B cell (primary cell): Measurements from ENCODE around the gene ADARB2. TPM values are rescaled to one million over a fixed set of nuclear protein-coding genes. Genes with fewer than 3 reads are reported as not detected.

Experiments
- ATAC-seq: fragments of 200-7000 bp; cut with Tn5 transposase; one replicate; pipeline ENCODE4 v1.10.0; 2021; ENCODE audit warnings: low read depth, mild to moderate bottlenecking, moderate number of reproducible peaks, moderate library complexity
- CTCF ChIA-PET: fragments of 350-600 bp; sonication (Branson Sonifier 250); formaldehyde crosslinking; loops from one replicate; lab custom pipeline; 2021; ENCODE audit warnings: antibody characterized with exemption, inconsistent platforms; lab: Charles Lee
- POLR2A ChIA-PET: fragments of 350-600 bp; sonication (Branson Sonifier 250); formaldehyde crosslinking; loops from one replicate; lab custom pipeline; 2021; ENCODE audit warnings: antibody characterized with exemption; lab: Charles Lee
- DNase-seq: peaks from one replicate; pipeline ENCODE4 v3.0.0; 2013
- H2AFZ ChIP-seq: 2 replicates; pipeline ENCODE4 v1.6.1; 2012; ENCODE audit warnings: mild to moderate bottlenecking, low read depth, low read length; ENCODE audit not compliant: insufficient read depth, poor library complexity, severe bottlenecking
- H3K27ac ChIP-seq, 2 donors: 1 replicate in 1 of 2; 2 replicates in 1 of 2; pipeline ENCODE4 v1.5.1; 2012 to 2013; ENCODE audit warnings: low read length in 2 of 2, mild to moderate bottlenecking in 2 of 2, moderate library complexity in 1 of 2
- H3K27me3 ChIP-seq, 4 experiments: fragments of 200-600 bp in 1 of 4; sonication (generic) in 1 of 4; replicated peaks in 1 of 4; 1 replicate in 2 of 4; 2 replicates in 2 of 4; pipeline versions ENCODE4 v1.6.1 to v1.7.0; 2013 to 2016; ENCODE audit warnings: low read length in 3 of 4, mild to moderate bottlenecking in 2 of 4, mixed read lengths in 1 of 4, moderate library complexity in 1 of 4; ENCODE audit not compliant: insufficient read depth in 4 of 4, control insufficient read depth in 3 of 4; ENCODE audit errors: control extremely low read depth in 1 of 4
- H3K36me3 ChIP-seq, 2 experiments: replicated peaks in 1 of 2; 1 replicate in 1 of 2; 2 replicates in 1 of 2; pipeline versions ENCODE4 v1.6.1 to v1.7.1; 2013; ENCODE audit warnings: low read length in 1 of 2; ENCODE audit not compliant: insufficient read depth in 2 of 2, control insufficient read depth in 1 of 2; ENCODE audit errors: control extremely low read depth in 1 of 2, extremely low read depth in 1 of 2
- H3K4me1 ChIP-seq, 2 donors: fragments of 200-600 bp in 1 of 2; sonication (generic) in 1 of 2; 1 replicate in 1 of 2; 2 replicates in 1 of 2; pipeline versions ENCODE4 v1.5.1 to v1.6.1; 2013 to 2017; ENCODE audit warnings: low read length in 2 of 2; ENCODE audit not compliant: control insufficient read depth in 2 of 2, insufficient read depth in 2 of 2
- H3K4me2 ChIP-seq: replicated peaks from 2 replicates; pipeline ENCODE3; 2012; ENCODE audit warnings: mild to moderate bottlenecking, low read depth, low read length; ENCODE audit not compliant: poor library complexity, severe bottlenecking
- H3K4me3 ChIP-seq, 5 experiments: fragments of 200-600 bp in 1 of 5; sonication (generic) in 1 of 5; 1 replicate in 3 of 5; 2 replicates in 2 of 5; pipeline versions ENCODE4 v1.5.1 to v1.7.0; 2011 to 2016; ENCODE audit warnings: low read length in 4 of 5, mild to moderate bottlenecking in 4 of 5, low read depth in 2 of 5, control low read depth in 1 of 5, moderate library complexity in 1 of 5; ENCODE audit not compliant: insufficient read depth in 1 of 5; ENCODE audit errors: control extremely low read depth in 1 of 5, extremely low read depth in 1 of 5
- H3K79me2 ChIP-seq: fragments of 200-600 bp; sonication (generic); one replicate; pipeline ENCODE4 v1.6.0; 2016; ENCODE audit warnings: low read length; ENCODE audit not compliant: control insufficient read depth, insufficient read depth
- H3K9ac ChIP-seq: fragments of 200-600 bp; sonication (generic); 2 replicates; pipeline ENCODE4 v1.6.1; 2017; ENCODE audit warnings: mild to moderate bottlenecking, low read length, moderate library complexity
- H3K9me3 ChIP-seq, 3 donors: one replicate each; pipeline versions ENCODE4 v1.6.1 to v1.7.1; 2013; ENCODE audit warnings: low read length in 2 of 3; ENCODE audit not compliant: control insufficient read depth in 2 of 3, insufficient read depth in 1 of 3; ENCODE audit errors: control extremely low read depth in 1 of 3
- H4K20me1 ChIP-seq: 2 replicates; pipeline ENCODE4 v1.6.0; 2012; ENCODE audit warnings: mild to moderate bottlenecking, low read length; ENCODE audit not compliant: insufficient read depth, control insufficient read depth, poor library complexity, severe bottlenecking
- H3K27ac Mint-ChIP-seq: one replicate; pipeline ENCODE4 v1.8.0; 2021; ENCODE audit warnings: mixed read lengths
- H3K27me3 Mint-ChIP-seq: one replicate; pipeline ENCODE4 v1.8.0; 2021; ENCODE audit warnings: mixed read lengths
- H3K4me1 Mint-ChIP-seq: one replicate; pipeline ENCODE4 v1.8.0; 2021; ENCODE audit warnings: mixed read lengths
- H3K4me3 Mint-ChIP-seq: one replicate; pipeline ENCODE4 v1.8.0; 2021; ENCODE audit warnings: mixed read lengths
- H3K9me3 Mint-ChIP-seq: one replicate; pipeline ENCODE4 v1.8.0; 2022; ENCODE audit warnings: mixed read lengths; ENCODE audit not compliant: insufficient read depth
- EZH2 ChIP-seq: IDR thresholded peaks from 2 replicates; pipeline ENCODE4 v1.6.1; 2012; ENCODE audit warnings: borderline replicate concordance, low read depth, mild to moderate bottlenecking, moderate library complexity, low read length; ENCODE audit not compliant: insufficient read depth, poor library complexity, severe bottlenecking
- WGBS: methylation state at CpG from one replicate; pipeline ENCODE4 v1.1.5; 2013; ENCODE audit warnings: missing lambda C conversion rate; ENCODE audit not compliant: insufficient coverage; 5-methylcytosine and 5-hydroxymethylcytosine counted together
- intact Hi-C: fragments of 100-400 bp; cut with micrococcal nuclease; formaldehyde crosslinking; loops from one replicate; pipeline ENCODE4 v1.10.0; 2022
- polyA plus RNA-seq: library from polyadenylated mRNA; depleted of rRNA; stranded (reverse); fragments of >200 nt; gene quantifications from 2 replicates; pipeline ENCODE4 v1.2.3, GENCODE V29; 2012
- total RNA-seq, 2 donors: library from RNA; stranded (reverse); fragments of 120-200 nt in 1 of 2; gene quantifications; 1 replicate in 1 of 2; 2 replicates in 1 of 2; pipeline versions ENCODE4 v1.2.3 to v1.2.4, GENCODE V29; 2013 to 2022
- TF ChIP-seq, protein P1 (sequence below): fragments of 200-600 bp; IDR thresholded peaks from one replicate; pipeline ENCODE4 v1.8.0; 2022; ENCODE audit warnings: antibody characterized with exemption, mild to moderate bottlenecking

ADARB2 gene
- total and polyA plus RNA-seq, 2 donors (not counting 1 experiment from before 2014, with no cell fraction given): 0.13 to 0.96 TPM

DNA sequence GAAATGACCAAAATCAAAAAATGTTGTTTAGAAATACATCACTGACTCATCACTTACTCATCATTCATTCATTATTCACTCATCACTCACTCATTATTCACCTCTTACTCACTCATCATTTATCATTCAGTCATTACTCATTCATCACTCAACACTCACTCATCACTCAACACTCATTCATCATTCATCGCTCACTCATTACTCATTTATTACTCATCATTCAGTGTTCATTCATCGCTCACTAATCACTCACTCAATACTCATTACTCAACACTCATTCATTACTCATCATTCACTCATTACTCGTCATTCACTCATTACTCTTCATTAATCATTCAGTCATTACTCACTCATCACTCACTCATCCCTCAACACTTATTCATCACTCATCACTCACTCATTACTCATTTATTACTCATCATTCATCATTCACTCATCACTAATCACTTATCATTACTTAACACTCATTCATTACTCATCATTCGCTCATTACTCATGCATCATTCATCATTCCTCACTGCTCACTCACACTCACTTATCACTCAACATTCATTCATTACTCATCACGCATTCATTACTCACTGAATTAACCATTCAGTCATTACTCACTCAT, 238.5 kb downstream of the ADARB2 start:
- no peak for DNase-seq
- 83% methylated on average over 5 of the region's 5 CpGs for WGBS
- Mint-ChIP-seq H3K4me3 (no peak overlapping the region), H3K4me1 (no peaks in the 10 kb centered on the region), H3K27ac (no peak overlapping the region), H3K9me3 (no peaks in the 10 kb centered on the region), H3K27me3 (no peaks in the 10 kb centered on the region)
- no peaks in the 10 kb centered on the region for H4K20me1 ChIP-seq
- no peaks in the 10 kb centered on the region for H3K36me3 ChIP-seq
- no peaks in the 10 kb centered on the region for H3K4me1 ChIP-seq
- H3K4me3 ChIP-seq: no peak overlapping the region
- H3K4me2 ChIP-seq: no peak overlapping the region
- no peaks in the 10 kb centered on the region for H3K27me3 ChIP-seq
- peaks cover 0 to 6% (median 3%) of the 10 kb centered on the region in 3 donors for H3K9me3 ChIP-seq
- ATAC-seq: no peak
- intact Hi-C loops: no loop called here
- POLR2A ChIA-PET: no interaction called here
- H2AFZ ChIP-seq: no peak overlapping the region
- no peaks in the 10 kb centered on the region for H3K79me2 ChIP-seq
- TF ChIP-seq, protein P1, sequence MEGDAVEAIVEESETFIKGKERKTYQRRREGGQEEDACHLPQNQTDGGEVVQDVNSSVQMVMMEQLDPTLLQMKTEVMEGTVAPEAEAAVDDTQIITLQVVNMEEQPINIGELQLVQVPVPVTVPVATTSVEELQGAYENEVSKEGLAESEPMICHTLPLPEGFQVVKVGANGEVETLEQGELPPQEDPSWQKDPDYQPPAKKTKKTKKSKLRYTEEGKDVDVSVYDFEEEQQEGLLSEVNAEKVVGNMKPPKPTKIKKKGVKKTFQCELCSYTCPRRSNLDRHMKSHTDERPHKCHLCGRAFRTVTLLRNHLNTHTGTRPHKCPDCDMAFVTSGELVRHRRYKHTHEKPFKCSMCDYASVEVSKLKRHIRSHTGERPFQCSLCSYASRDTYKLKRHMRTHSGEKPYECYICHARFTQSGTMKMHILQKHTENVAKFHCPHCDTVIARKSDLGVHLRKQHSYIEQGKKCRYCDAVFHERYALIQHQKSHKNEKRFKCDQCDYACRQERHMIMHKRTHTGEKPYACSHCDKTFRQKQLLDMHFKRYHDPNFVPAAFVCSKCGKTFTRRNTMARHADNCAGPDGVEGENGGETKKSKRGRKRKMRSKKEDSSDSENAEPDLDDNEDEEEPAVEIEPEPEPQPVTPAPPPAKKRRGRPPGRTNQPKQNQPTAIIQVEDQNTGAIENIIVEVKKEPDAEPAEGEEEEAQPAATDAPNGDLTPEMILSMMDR: no peak
- TF ChIP-seq EZH2: no peak
- H3K9ac ChIP-seq: no peak overlapping the region
- no peak overlapping the region for H3K27ac ChIP-seq
- CTCF ChIA-PET: no interaction called here

DNA sequence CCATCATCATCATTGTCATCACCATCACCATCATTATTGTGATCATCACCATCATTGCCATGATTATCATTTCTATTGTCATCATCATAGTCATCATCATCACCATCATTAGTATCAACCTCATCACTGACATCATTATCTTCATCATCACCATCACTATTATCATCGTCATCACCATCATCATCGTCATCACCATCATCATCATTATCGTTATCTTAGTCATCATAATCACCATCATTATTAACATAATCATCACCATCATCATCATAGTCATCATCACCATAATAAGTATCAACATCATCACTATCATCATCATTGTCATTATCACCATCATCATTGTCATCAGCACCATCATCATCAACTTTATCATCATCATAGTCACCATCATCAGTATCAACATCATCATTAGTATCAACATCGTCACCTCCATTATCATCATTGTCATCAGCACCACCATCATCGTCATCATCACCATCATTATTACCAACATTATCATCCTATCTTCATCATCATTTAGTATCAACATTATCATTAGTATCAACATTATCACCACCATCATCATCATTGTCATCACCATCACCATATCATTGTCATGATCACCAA, 241.3 kb downstream of the ADARB2 start:
- no peak overlapping the region for H2AFZ ChIP-seq
- no peaks in the 10 kb centered on the region for H3K36me3 ChIP-seq
- Mint-ChIP-seq H3K4me1 (peaks cover 13% of the 10 kb centered on the region), H3K9me3 (no peaks in the 10 kb centered on the region), H3K4me3 (no peak overlapping the region), H3K27ac (no peak overlapping the region), H3K27me3 (no peaks in the 10 kb centered on the region)
- no peaks in the 10 kb centered on the region for H3K27me3 ChIP-seq
- no peak overlapping the region for H3K4me2 ChIP-seq
- H3K9me3 ChIP-seq: peaks cover 0 to 6% (median 0%) of the 10 kb centered on the region in 3 donors
- ATAC-seq (no peak), DNase-seq (no peak)
- no peak overlapping the region for H3K9ac ChIP-seq
- intact Hi-C loops: no loop called here
- POLR2A ChIA-PET: no interaction called here
- CTCF ChIA-PET: no interaction called here
- TF ChIP-seq, protein P1: no peak
- TF ChIP-seq EZH2: no peak
- 98% methylated on average over 5 of the region's 5 CpGs for WGBS
- H4K20me1 ChIP-seq: no peaks in the 10 kb centered on the region
- no peak overlapping the region for H3K4me3 ChIP-seq
- no peaks in the 10 kb centered on the region for H3K79me2 ChIP-seq
- H3K27ac ChIP-seq: no peak overlapping the region
- peaks cover 18% of the 10 kb centered on the region in 2 donors for H3K4me1 ChIP-seq
